ENCODE measurements around the gene LRP1B.

Gene LRP1B

DNA sequence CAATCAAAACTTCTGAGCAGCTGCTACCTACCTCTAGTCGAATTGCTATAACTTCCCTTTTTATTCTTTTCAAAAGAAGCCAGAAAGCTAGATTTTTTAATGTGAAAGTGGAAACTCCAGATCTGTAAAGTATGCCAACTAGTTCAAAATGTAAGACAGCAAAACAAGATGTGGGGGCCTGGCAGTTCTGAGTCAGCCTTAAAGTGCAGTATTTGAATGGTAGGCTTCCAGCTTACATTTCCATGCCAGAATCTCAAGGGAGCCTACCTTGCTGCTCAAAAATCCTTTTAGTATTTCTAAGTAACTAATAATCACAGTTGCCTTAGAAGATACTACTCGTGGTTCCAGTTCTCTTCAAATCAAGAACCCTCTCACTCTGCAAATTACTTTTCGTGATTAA, 1288.7 kb downstream of the LRP1B start:
- no peaks in the 10 kb centered on the region for H3K9me3 ChIP-seq
- no peaks in the 10 kb centered on the region for H3K27me3 ChIP-seq
- H3K36me3 ChIP-seq, result no peaks in the 10 kb centered on the region
- H3K4me1 ChIP-seq (ENCODE audit: control insufficient read depth in 1 of 2, insufficient read depth in 1 of 2, low read depth in 1 of 2, low read length in 1 of 2), result no peaks in the 10 kb centered on the region
- no peak overlapping the region for H3K4me3 ChIP-seq (ENCODE audit: low read depth in 1 of 2, low read length in 1 of 2)
- TF ChIP-seq, protein P1, sequence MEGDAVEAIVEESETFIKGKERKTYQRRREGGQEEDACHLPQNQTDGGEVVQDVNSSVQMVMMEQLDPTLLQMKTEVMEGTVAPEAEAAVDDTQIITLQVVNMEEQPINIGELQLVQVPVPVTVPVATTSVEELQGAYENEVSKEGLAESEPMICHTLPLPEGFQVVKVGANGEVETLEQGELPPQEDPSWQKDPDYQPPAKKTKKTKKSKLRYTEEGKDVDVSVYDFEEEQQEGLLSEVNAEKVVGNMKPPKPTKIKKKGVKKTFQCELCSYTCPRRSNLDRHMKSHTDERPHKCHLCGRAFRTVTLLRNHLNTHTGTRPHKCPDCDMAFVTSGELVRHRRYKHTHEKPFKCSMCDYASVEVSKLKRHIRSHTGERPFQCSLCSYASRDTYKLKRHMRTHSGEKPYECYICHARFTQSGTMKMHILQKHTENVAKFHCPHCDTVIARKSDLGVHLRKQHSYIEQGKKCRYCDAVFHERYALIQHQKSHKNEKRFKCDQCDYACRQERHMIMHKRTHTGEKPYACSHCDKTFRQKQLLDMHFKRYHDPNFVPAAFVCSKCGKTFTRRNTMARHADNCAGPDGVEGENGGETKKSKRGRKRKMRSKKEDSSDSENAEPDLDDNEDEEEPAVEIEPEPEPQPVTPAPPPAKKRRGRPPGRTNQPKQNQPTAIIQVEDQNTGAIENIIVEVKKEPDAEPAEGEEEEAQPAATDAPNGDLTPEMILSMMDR (IDR thresholded peaks at IDR 0.05), result no peak
- H3K27ac ChIP-seq, result no peak overlapping the region

DNA sequence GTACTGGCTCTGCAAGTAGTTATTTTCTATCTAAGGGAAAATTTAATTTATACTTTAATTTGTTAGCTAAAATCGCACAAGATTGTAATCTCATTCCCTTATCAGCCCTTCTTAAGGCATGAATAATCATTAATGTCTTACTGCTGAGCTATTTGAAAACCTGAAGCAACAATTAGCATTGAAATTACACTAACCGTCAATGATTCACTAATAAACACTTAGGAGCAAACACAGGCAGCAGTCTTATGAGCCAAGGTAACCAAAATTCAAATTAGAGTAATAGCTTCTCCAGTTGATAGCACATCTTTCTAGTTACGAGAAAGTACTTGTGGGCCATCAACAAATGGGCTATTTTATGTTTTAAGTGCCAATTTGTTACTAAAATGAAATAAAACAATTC, 1289.7 kb downstream of the LRP1B start:
- Histone ChIP-seq H3K4me1 (ENCODE audit: control insufficient read depth in 1 of 2, insufficient read depth in 1 of 2, low read depth in 1 of 2, low read length in 1 of 2) (no peaks in the 10 kb centered on the region), H3K4me3 (ENCODE audit: low read depth in 1 of 2, low read length in 1 of 2) (no peak overlapping the region), H3K36me3 (no peaks in the 10 kb centered on the region), H3K27ac (no peak overlapping the region), H3K9me3 (no peaks in the 10 kb centered on the region), H3K27me3 (no peaks in the 10 kb centered on the region)
- TF ChIP-seq, protein P1 (IDR thresholded peaks at IDR 0.05), result no peak

DNA sequence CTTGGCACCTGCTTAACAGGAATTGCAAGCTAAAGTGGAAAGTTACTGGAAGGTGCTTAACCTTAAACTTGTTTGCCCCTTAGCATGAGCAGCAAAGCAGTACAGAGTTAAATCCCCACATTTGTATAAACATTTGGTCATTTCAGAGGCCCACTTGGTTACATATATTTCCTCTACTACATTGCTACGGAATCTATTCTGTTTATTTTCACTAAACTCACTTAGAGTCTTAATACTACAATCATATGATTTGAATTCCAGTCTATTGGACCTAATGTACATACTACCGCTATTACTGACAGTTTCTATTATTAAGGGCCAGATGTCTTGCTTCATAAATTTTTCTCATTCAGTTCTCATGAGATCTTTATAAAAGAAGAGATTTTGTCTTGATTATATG, 1294.0 kb downstream of the LRP1B start:
- Histone ChIP-seq H3K27me3 (no peaks in the 10 kb centered on the region), H3K27ac (no peak overlapping the region), H3K4me3 (ENCODE audit: low read depth in 1 of 2, low read length in 1 of 2) (no peak overlapping the region), H3K36me3 (no peaks in the 10 kb centered on the region), H3K9me3 (no peaks in the 10 kb centered on the region), H3K4me1 (ENCODE audit: control insufficient read depth in 1 of 2, insufficient read depth in 1 of 2, low read depth in 1 of 2, low read length in 1 of 2) (no peaks in the 10 kb centered on the region)
- TF ChIP-seq, protein P1 (IDR thresholded peaks at IDR 0.05), result no peak

DNA sequence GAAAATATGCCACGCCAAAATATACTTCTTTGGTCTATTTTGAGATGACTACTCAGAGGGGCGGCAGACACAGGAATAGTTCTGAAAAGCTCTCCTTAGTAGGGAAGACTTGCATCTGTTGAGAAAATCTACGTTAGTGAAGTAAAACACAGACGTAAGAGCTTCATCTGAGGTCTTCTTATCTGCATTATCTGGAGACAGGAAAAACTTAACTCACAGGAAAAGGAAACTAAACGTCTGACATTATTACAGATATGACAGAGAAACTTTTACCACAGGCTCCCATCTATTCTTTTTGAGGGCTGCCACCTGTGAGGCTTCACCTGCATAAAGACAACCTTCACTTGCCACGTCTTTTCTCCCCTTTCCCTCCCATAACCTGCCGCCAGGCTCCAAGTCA, 1295.7 kb downstream of the LRP1B start:
- TF ChIP-seq, protein P1 (IDR thresholded peaks at IDR 0.05), result no peak
- no peak overlapping the region for H3K27ac ChIP-seq
- H3K4me3 ChIP-seq (ENCODE audit: low read depth in 1 of 2, low read length in 1 of 2), result no peak overlapping the region
- no peaks in the 10 kb centered on the region for H3K9me3 ChIP-seq
- H3K4me1 ChIP-seq (ENCODE audit: control insufficient read depth in 1 of 2, insufficient read depth in 1 of 2, low read depth in 1 of 2, low read length in 1 of 2), result no peaks in the 10 kb centered on the region
- H3K27me3 ChIP-seq, result no peaks in the 10 kb centered on the region
- no peaks in the 10 kb centered on the region for H3K36me3 ChIP-seq

DNA sequence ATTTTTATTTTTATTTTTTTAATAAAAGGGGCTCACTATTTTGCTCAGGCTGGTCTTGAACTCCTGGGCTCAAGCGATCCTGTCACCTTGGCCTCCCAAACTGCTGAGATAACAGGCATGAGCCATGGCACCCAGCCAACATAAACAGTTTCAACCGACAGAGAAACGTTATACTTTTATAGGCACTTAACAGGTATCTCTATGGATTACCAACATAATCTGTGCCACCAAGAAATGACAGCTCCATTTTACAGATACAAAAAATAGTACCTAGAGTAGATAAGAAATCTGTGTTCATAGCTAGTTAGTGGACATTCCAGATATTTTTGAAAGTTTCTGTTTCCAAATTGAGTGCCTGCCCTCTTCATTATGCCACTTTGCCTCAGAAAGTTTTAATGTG, 1316.7 kb downstream of the LRP1B start:
- no peak overlapping the region for H3K27ac ChIP-seq
- no peaks in the 10 kb centered on the region for H3K27me3 ChIP-seq
- no peaks in the 10 kb centered on the region for H3K4me1 ChIP-seq (ENCODE audit: control insufficient read depth in 1 of 2, insufficient read depth in 1 of 2, low read depth in 1 of 2, low read length in 1 of 2)
- no peaks in the 10 kb centered on the region for H3K36me3 ChIP-seq
- no peak overlapping the region for H3K4me3 ChIP-seq (ENCODE audit: low read depth in 1 of 2, low read length in 1 of 2)
- no peaks in the 10 kb centered on the region for H3K9me3 ChIP-seq
- TF ChIP-seq, protein P1 (IDR thresholded peaks at IDR 0.05), result no peak

DNA sequence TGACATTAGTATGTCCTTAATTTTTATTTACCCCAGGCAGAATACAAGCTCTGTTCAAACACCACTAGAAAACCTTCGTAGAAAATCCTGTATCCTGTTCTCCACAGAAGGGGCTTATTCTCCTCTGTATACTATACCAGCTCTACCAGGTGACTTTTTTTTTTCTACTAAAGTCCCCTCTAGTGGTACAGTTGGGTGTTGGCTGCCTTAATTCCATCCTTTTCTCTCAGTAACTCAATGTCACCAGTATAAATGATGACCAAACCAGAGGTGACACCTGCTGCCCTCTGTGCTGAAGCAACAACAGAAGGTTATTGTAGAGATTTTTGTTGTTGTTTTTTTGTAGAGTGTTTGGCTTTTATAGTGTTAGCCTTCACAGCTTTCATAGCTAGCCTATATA, 1322.0 kb downstream of the LRP1B start:
- TF ChIP-seq, protein P1 (IDR thresholded peaks at IDR 0.05), result no peak
- no peak overlapping the region for H3K27ac ChIP-seq
- no peaks in the 10 kb centered on the region for H3K36me3 ChIP-seq
- no peaks in the 10 kb centered on the region for H3K4me1 ChIP-seq (ENCODE audit: control insufficient read depth in 1 of 2, insufficient read depth in 1 of 2, low read depth in 1 of 2, low read length in 1 of 2)
- H3K27me3 ChIP-seq, result no peaks in the 10 kb centered on the region
- H3K9me3 ChIP-seq, result no peaks in the 10 kb centered on the region
- H3K4me3 ChIP-seq (ENCODE audit: low read depth in 1 of 2, low read length in 1 of 2), result no peak overlapping the region

Measured in neutrophil (primary cell).